ENCODE results near the gene MPPED2.

DNA sequence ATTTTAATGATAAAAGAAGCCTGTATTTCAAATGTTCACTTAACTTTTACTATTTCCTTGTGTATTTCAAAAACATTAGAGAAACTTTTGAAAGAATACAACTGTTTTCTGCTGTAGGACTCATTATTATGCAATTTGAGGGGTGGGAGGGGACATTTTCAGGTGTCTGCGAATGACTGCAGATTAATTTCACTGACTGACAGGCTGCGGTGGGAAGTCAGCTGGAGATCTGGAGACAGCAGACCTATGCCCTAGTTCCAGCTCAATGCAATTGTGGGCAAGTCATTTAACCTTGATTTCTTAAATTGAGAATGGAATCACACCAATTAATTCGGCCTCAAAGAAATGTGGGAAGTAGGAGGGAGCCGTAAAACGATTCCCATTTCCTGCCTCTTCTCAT lies 134.5 kb downstream of the MPPED2 start:
- TF ChIP-seq CTCF (conservative IDR thresholded peaks at IDR 0.05 in 1 of 2, IDR thresholded peaks at IDR 0.05 in 1 of 2; ENCODE audit: extremely low read depth in 1 of 2, insufficient read depth in 1 of 2, low read depth in 1 of 2, low read length in 2 of 2) = no peak
- no peak for TF ChIP-seq EZH2 (IDR thresholded peaks at IDR 0.05; ENCODE audit: borderline replicate concordance, low read length)

All from mammary epithelial cell (primary cell).